A673 (cell line): ENCODE measurements around the gene COL5A3.

Experiments used
- EZH2 ChIP-seq: fragments of 200-600 bp; sonication (generic); IDR thresholded peaks from 2 replicates; pipeline ENCODE4 v1.6.1; 2017; ENCODE audit warnings: borderline replicate concordance, low read depth, mild to moderate bottlenecking, mixed read lengths, antibody characterized with exemption, low read length; ENCODE audit not compliant: poor library complexity, severe bottlenecking
- TF ChIP-seq, protein P1 (sequence below): fragments of 300-800, 200-600 bp; sonication (generic); conservative IDR thresholded peaks from 2 replicates; pipeline ENCODE4 v1.5.1; 2017; ENCODE audit warnings: low read depth, mild to moderate bottlenecking, antibody characterized with exemption, low read length, moderate library complexity, mixed read lengths

DNA sequence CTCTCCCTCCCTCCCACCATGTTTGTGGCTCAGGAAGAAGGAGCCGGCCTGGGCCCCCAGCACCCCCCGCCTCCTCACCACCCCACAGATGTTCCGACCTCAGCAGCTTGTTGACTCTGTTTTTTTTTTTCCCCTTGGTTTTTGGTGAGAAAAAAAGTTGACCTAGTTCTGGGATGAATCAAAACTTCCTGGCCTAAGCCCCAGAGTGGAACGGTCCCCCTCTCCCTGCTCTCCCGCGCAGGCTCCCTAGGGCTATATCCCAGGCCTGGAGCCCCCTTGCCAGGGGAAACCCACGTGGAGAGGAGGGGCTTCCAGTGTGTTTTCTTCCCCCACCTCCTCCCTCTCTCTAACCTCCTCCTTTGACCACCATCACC, 4.0 kb downstream of the COL5A3 start:
- TF ChIP-seq, protein P1, sequence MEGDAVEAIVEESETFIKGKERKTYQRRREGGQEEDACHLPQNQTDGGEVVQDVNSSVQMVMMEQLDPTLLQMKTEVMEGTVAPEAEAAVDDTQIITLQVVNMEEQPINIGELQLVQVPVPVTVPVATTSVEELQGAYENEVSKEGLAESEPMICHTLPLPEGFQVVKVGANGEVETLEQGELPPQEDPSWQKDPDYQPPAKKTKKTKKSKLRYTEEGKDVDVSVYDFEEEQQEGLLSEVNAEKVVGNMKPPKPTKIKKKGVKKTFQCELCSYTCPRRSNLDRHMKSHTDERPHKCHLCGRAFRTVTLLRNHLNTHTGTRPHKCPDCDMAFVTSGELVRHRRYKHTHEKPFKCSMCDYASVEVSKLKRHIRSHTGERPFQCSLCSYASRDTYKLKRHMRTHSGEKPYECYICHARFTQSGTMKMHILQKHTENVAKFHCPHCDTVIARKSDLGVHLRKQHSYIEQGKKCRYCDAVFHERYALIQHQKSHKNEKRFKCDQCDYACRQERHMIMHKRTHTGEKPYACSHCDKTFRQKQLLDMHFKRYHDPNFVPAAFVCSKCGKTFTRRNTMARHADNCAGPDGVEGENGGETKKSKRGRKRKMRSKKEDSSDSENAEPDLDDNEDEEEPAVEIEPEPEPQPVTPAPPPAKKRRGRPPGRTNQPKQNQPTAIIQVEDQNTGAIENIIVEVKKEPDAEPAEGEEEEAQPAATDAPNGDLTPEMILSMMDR, result no peak
- TF ChIP-seq EZH2, result no peak
